Skeletal muscle satellite cell (primary cell): ENCODE measurements around the gene PER1.

Experiments used
- H3K27me3 ChIP-seq: 2 replicates; pipeline ENCODE4 v1.7.0; 2013; ENCODE audit warnings: low read length; ENCODE audit not compliant: control insufficient read depth, insufficient read depth
- H3K36me3 ChIP-seq: 2 replicates; pipeline ENCODE4 v1.7.0; 2013; ENCODE audit warnings: mild to moderate bottlenecking, control low read depth, low read length; ENCODE audit not compliant: insufficient read depth
- H3K4me1 ChIP-seq: 2 replicates; pipeline ENCODE4 v1.7.0; 2013; ENCODE audit warnings: low read length; ENCODE audit not compliant: control insufficient read depth, insufficient read depth
- H3K4me2 ChIP-seq: 2 replicates; pipeline ENCODE4 v1.7.0; 2013; ENCODE audit warnings: mild to moderate bottlenecking, low read length
- H3K4me3 ChIP-seq: 2 replicates; pipeline ENCODE4 v1.7.0; 2013; ENCODE audit warnings: low read length
- H3K9ac ChIP-seq: 2 replicates; pipeline ENCODE4 v1.7.0; 2013; ENCODE audit warnings: mild to moderate bottlenecking, low read depth, low read length, moderate library complexity
- H3K9me3 ChIP-seq: replicated peaks from 2 replicates; pipeline ENCODE4 v1.7.0; 2013; ENCODE audit warnings: mild to moderate bottlenecking, control low read depth, low read length

PER1 gene

DNA sequence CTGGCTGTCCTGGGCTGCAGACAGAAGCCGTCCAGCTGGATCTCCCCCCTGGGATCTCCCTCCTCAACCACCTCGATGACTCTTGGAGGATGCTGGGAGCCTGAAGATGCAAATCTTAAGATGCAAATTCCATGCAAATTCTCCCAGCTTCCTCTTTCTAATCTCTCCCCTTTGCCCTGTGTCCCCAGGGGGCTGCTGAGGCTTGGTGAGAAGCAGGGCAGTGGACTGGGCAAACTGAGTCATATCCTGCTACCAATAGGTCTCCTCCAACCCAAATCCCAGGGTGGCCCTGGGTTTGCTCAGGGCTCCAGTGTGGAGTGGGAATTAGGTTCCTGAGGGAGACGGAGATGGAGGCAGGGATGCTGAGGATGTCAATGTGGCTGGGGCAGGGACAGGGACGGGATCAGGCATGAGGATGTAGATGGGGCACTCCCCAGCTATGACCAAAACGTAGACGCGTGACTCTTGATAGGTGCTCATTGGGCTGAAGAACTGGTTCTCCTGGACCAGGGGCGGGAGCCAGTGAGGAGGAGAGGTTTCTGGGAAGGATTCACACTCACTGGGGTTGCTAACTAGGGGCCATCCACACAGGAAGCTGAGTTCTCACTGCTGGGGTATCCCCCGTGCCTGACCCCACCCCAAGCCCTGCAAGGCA, 61.0 kb downstream of the PER1 start:
- Histone ChIP-seq H3K9ac (no peak overlapping the region), H3K4me3 (no peak overlapping the region)

More for the DNA sequence above, 61.0 kb downstream of the PER1 start:
- no peaks in the 10 kb centered on the region for H3K9me3 ChIP-seq
- H3K4me1 ChIP-seq, result no peaks in the 10 kb centered on the region
- no peaks in the 10 kb centered on the region for H3K36me3 ChIP-seq
- no peak overlapping the region for H3K4me2 ChIP-seq
- H3K27me3 ChIP-seq, result peaks cover 77% of the 10 kb centered on the region
